Liver (tissue), 9 donors: ENCODE measurements around the gene DSCAML1. TPM values are rescaled to one million over a fixed set of nuclear protein-coding genes. Genes with fewer than 3 reads are reported as not detected.

Experiments used
- DNase-seq: peaks from one replicate; pipeline ENCODE4 v3.0.0-alpha.2; 2017; ENCODE audit warnings: low spot score
- H3K27ac ChIP-seq, 2 donors: one replicate each; pipeline ENCODE4 v1.7.0; 2013; ENCODE audit warnings: inconsistent platforms in 2 of 2, low read length in 2 of 2, control low read depth in 1 of 2, low read depth in 1 of 2, mild to moderate bottlenecking in 1 of 2
- H3K27me3 ChIP-seq, 4 donors: one replicate each; pipeline versions ENCODE4 v1.6.1 to v1.7.0; 2013; ENCODE audit warnings: low read length in 3 of 4, inconsistent platforms in 1 of 4, mild to moderate bottlenecking in 1 of 4, moderate library complexity in 1 of 4; ENCODE audit not compliant: control insufficient read depth in 4 of 4, insufficient read depth in 4 of 4
- H3K36me3 ChIP-seq, 4 donors: one replicate each; pipeline versions ENCODE4 v1.6.1 to v1.7.0; 2013; ENCODE audit warnings: low read length in 3 of 4, mild to moderate bottlenecking in 3 of 4, low read depth in 1 of 4, moderate library complexity in 1 of 4; ENCODE audit not compliant: control insufficient read depth in 4 of 4, insufficient read depth in 3 of 4
- H3K4me1 ChIP-seq, 4 donors: one replicate each; pipeline versions ENCODE4 v1.6.1 to v1.7.0; 2013; ENCODE audit warnings: low read length in 3 of 4, mild to moderate bottlenecking in 3 of 4, moderate library complexity in 1 of 4; ENCODE audit not compliant: control insufficient read depth in 4 of 4, insufficient read depth in 4 of 4
- H3K4me3 ChIP-seq, 3 donors: one replicate each; pipeline versions ENCODE4 v1.6.1 to v1.7.0; 2013; ENCODE audit warnings: low read length in 3 of 3, control low read depth in 1 of 3, low read depth in 1 of 3, mild to moderate bottlenecking in 1 of 3
- H3K9ac ChIP-seq, 2 donors: one replicate each; pipeline ENCODE4 v1.7.0; 2013; ENCODE audit warnings: low read length in 2 of 2, mild to moderate bottlenecking in 2 of 2, moderate library complexity in 2 of 2, control low read depth in 1 of 2, low read depth in 1 of 2
- H3K9me3 ChIP-seq, 4 donors: one replicate each; pipeline versions ENCODE4 v1.6.1 to v1.7.0; 2013; ENCODE audit warnings: low read length in 3 of 4; ENCODE audit not compliant: control insufficient read depth in 4 of 4
- FOXA1 ChIP-seq: IDR thresholded peaks from 2 replicates; pipeline ENCODE4 v1.6.1; 2016; ENCODE audit warnings: antibody characterized with exemption
- HNF4A ChIP-seq, 2 donors: conservative IDR thresholded peaks; 2 replicates each; pipeline ENCODE4 v1.6.1; 2016; ENCODE audit warnings: antibody characterized with exemption in 2 of 2, mild to moderate bottlenecking in 2 of 2
- HNF4G ChIP-seq: IDR thresholded peaks from 2 replicates; pipeline ENCODE4 v1.6.1; 2016; ENCODE audit warnings: antibody characterized with exemption
- JUND ChIP-seq, 2 donors: IDR thresholded peaks; 2 replicates each; pipeline ENCODE4 v1.6.1; 2016; ENCODE audit warnings: antibody characterized with exemption in 2 of 2
- RAD21 ChIP-seq, 2 donors: IDR thresholded peaks; 2 replicates each; pipeline ENCODE4 v1.6.1; 2016; ENCODE audit warnings: antibody characterized with exemption in 2 of 2, mild to moderate bottlenecking in 2 of 2
- RXRA ChIP-seq, 2 donors: IDR thresholded peaks; 2 replicates each; pipeline ENCODE4 v1.6.1; 2017 to 2018; ENCODE audit warnings: antibody characterized with exemption in 2 of 2, mild to moderate bottlenecking in 1 of 2
- TAF1 ChIP-seq: conservative IDR thresholded peaks from 2 replicates; pipeline ENCODE4 v1.6.1; 2016; ENCODE audit warnings: antibody characterized with exemption, mild to moderate bottlenecking
- WGBS: extraction: QIAGEN DNeasy Blood & Tissue Kit; methylation state at CpG from one replicate; pipeline ENCODE4 v1.1.7; 2013; 5-methylcytosine and 5-hydroxymethylcytosine counted together
- polyA plus RNA-seq, 2 donors: library from polyadenylated mRNA; stranded (reverse) in 1 of 2; unstranded in 1 of 2; fragments of 200-250 nt in 1 of 2; fragments of >200 nt in 1 of 2; fragmentation: Nextera tagmentation in 1 of 2; extraction: Ambion mirVana in 1 of 2; gene quantifications; one replicate each; pipeline versions ENCODE4 v1.2.1 to v1.2.3, GENCODE V29; 2013 to 2015
- total RNA-seq, 2 donors: library from RNA; depleted of rRNA; stranded (reverse); fragments of >200 nt; gene quantifications; one replicate each; pipeline ENCODE4 v1.2.3, GENCODE V29; 2014
- TF ChIP-seq, protein P1 (sequence below): IDR thresholded peaks from 2 replicates; pipeline ENCODE4 v1.6.1; 2016; ENCODE audit warnings: antibody characterized with exemption
- TF ChIP-seq, protein P2 (sequence below): IDR thresholded peaks from 2 replicates; pipeline ENCODE4 v1.6.1; 2016; ENCODE audit warnings: antibody characterized with exemption, mild to moderate bottlenecking
- TF ChIP-seq, protein P3 (sequence below): IDR thresholded peaks from 2 replicates; pipeline ENCODE4 v1.6.1; 2016; ENCODE audit warnings: antibody characterized with exemption
- TF ChIP-seq, protein P4 (sequence below): fragments of 150-350 bp; IDR thresholded peaks from 2 replicates; pipeline ENCODE4 v1.5.1; 2017; ENCODE audit warnings: improper control_type of control experiment, low read depth, low read length; ENCODE audit not compliant: missing input control
- TF ChIP-seq, protein P5 (sequence below): IDR thresholded peaks from 2 replicates; pipeline ENCODE4 v1.6.1; 2016; ENCODE audit warnings: antibody characterized with exemption
- donor health status: healthy.
- donor health status: healthy.
- donor health status: healthy.
- donor health status: healthy.
- donor health status: healthy.

The DSCAML1 gene
- total and polyA plus RNA-seq, 4 donors, result 0.07 to 0.42 (median 0.20) TPM

DNA sequence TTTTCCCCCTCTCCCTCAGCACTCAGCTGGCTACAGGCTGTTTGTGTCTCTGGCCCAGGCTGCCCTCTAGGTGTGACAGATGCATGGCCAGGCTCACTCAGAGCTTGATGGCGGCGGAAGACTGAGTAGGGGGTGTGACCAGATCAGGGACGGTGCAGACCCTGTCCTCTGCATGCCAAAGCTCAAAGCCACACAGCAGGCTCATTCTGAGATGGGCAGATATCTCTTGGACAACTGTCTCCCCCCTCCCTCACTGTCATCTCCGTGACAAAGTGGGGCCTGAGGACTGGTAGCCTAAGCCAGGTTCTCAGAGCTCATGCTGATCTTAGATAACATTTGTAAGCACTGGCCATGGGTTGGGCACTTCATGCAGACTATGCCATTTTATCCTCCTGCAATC, 231.3 kb downstream of the DSCAML1 start:
- no peaks in the 10 kb centered on the region for H3K27me3 ChIP-seq
- H3K4me3 ChIP-seq, result no peak overlapping the region
- 76% methylated on average over 4 of the region's 4 CpGs for WGBS
- TF ChIP-seq, protein P1, sequence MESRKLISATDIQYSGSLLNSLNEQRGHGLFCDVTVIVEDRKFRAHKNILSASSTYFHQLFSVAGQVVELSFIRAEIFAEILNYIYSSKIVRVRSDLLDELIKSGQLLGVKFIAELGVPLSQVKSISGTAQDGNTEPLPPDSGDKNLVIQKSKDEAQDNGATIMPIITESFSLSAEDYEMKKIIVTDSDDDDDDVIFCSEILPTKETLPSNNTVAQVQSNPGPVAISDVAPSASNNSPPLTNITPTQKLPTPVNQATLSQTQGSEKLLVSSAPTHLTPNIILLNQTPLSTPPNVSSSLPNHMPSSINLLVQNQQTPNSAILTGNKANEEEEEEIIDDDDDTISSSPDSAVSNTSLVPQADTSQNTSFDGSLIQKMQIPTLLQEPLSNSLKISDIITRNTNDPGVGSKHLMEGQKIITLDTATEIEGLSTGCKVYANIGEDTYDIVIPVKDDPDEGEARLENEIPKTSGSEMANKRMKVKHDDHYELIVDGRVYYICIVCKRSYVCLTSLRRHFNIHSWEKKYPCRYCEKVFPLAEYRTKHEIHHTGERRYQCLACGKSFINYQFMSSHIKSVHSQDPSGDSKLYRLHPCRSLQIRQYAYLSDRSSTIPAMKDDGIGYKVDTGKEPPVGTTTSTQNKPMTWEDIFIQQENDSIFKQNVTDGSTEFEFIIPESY, result no peak
- TF ChIP-seq, protein P2, sequence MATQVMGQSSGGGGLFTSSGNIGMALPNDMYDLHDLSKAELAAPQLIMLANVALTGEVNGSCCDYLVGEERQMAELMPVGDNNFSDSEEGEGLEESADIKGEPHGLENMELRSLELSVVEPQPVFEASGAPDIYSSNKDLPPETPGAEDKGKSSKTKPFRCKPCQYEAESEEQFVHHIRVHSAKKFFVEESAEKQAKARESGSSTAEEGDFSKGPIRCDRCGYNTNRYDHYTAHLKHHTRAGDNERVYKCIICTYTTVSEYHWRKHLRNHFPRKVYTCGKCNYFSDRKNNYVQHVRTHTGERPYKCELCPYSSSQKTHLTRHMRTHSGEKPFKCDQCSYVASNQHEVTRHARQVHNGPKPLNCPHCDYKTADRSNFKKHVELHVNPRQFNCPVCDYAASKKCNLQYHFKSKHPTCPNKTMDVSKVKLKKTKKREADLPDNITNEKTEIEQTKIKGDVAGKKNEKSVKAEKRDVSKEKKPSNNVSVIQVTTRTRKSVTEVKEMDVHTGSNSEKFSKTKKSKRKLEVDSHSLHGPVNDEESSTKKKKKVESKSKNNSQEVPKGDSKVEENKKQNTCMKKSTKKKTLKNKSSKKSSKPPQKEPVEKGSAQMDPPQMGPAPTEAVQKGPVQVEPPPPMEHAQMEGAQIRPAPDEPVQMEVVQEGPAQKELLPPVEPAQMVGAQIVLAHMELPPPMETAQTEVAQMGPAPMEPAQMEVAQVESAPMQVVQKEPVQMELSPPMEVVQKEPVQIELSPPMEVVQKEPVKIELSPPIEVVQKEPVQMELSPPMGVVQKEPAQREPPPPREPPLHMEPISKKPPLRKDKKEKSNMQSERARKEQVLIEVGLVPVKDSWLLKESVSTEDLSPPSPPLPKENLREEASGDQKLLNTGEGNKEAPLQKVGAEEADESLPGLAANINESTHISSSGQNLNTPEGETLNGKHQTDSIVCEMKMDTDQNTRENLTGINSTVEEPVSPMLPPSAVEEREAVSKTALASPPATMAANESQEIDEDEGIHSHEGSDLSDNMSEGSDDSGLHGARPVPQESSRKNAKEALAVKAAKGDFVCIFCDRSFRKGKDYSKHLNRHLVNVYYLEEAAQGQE, result no peak
- TF ChIP-seq, protein P3, sequence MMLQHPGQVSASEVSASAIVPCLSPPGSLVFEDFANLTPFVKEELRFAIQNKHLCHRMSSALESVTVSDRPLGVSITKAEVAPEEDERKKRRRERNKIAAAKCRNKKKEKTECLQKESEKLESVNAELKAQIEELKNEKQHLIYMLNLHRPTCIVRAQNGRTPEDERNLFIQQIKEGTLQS, result no peak
- TF ChIP-seq, protein P4, sequence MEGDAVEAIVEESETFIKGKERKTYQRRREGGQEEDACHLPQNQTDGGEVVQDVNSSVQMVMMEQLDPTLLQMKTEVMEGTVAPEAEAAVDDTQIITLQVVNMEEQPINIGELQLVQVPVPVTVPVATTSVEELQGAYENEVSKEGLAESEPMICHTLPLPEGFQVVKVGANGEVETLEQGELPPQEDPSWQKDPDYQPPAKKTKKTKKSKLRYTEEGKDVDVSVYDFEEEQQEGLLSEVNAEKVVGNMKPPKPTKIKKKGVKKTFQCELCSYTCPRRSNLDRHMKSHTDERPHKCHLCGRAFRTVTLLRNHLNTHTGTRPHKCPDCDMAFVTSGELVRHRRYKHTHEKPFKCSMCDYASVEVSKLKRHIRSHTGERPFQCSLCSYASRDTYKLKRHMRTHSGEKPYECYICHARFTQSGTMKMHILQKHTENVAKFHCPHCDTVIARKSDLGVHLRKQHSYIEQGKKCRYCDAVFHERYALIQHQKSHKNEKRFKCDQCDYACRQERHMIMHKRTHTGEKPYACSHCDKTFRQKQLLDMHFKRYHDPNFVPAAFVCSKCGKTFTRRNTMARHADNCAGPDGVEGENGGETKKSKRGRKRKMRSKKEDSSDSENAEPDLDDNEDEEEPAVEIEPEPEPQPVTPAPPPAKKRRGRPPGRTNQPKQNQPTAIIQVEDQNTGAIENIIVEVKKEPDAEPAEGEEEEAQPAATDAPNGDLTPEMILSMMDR, result no peak
- TF ChIP-seq RXRA (IDR thresholded peaks at IDR 0.05) (no peak), RAD21 (IDR thresholded peaks at IDR 0.05) (no peak)
- no peak overlapping the region for H3K27ac ChIP-seq
- no peaks in the 10 kb centered on the region for H3K36me3 ChIP-seq
- no peak overlapping the region for H3K9ac ChIP-seq
- H3K4me1 ChIP-seq, result no peaks in the 10 kb centered on the region
- no peaks in the 10 kb centered on the region for H3K9me3 ChIP-seq
- no peak for DNase-seq

DNA sequence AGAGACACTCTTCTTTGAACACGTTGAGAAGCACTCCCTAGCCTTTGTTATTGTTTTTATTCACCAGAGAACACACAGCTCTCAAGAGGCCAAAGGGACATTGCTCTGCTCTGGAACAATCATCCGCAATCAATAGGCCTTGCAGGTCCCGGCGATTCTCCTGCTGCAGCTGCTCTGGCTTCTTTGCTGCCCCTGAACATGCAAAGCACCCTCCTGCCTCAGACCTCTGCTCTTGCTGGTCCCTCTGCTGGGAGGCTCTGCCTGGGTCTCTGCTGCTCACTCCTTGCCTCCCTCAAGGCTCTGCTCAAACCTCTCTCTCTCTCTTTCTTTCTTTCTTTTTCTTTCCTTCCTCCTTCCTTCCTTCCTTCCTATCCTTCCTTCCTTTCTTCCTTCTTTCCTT, 232.7 kb downstream of the DSCAML1 start:
- TF ChIP-seq TAF1 (no peak), FOXA1 (no peak), JUND (IDR thresholded peaks at IDR 0.05) (no peak), HNF4G (no peak), RAD21 (IDR thresholded peaks at IDR 0.05) (no peak), HNF4A (conservative IDR thresholded peaks at IDR 0.05) (no peak)
- TF ChIP-seq, protein P5, sequence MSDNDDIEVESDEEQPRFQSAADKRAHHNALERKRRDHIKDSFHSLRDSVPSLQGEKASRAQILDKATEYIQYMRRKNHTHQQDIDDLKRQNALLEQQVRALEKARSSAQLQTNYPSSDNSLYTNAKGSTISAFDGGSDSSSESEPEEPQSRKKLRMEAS, result no peak
- TF ChIP-seq, protein P4, result no peak
- TF ChIP-seq, protein P3, result no peak
- TF ChIP-seq, protein P2, result no peak
- DNase-seq, result no peak

More for the DNA sequence above, 232.7 kb downstream of the DSCAML1 start:
- Histone ChIP-seq H3K27ac (no peak overlapping the region), H3K9me3 (no peaks in the 10 kb centered on the region), H3K36me3 (no peaks in the 10 kb centered on the region), H3K9ac (no peak overlapping the region), H3K27me3 (no peaks in the 10 kb centered on the region), H3K4me1 (no peaks in the 10 kb centered on the region), H3K4me3 (no peak overlapping the region)
- WGBS, result 76% methylated on average over 4 of the region's 4 CpGs
